ENCODE data around the gene AFAP1.
A peak's percentile ranks its signal among the peaks of the same experiment; 100 is the strongest.

Gene AFAP1

DNA sequence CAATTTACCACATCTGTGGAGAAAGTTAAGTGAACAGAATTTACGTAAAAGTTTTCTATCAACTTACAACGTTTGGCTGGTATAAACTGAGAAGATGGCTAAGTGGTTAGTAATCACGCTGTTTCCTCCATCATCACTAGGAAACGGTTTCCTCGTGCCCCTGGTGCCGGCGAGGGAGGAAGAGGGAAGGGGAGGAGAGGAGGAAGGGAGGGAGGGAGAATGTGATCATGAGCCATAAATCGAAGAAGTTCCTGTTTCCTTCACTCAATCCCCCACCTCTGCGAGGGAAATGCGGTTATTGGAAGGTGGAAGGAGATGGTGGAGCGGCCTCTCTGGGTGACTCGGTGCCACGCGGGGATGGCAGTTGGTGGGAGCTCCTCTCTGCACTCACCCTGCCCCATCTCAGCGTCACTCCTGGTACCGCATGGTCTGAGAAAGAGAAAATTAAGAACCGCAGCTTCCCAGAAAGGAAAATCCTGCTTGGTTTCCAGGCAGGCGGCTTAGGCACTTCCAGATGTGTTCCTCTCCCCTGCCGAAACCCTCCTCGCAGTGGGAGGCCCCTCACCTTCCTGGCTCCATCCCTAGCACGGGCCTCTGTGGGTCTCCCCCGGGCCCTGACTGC, 216.8 kb downstream of the AFAP1 start:
- DNase-seq (ENCODE audit: low read depth in 2 of 2, low spot score in 1 of 2): no peak

GRCh38 chr4:7721984-7722551, 217.6 kb downstream of the AFAP1 start:
- no peak for DNase-seq (ENCODE audit: low read depth in 2 of 2, low spot score in 1 of 2)

DNA sequence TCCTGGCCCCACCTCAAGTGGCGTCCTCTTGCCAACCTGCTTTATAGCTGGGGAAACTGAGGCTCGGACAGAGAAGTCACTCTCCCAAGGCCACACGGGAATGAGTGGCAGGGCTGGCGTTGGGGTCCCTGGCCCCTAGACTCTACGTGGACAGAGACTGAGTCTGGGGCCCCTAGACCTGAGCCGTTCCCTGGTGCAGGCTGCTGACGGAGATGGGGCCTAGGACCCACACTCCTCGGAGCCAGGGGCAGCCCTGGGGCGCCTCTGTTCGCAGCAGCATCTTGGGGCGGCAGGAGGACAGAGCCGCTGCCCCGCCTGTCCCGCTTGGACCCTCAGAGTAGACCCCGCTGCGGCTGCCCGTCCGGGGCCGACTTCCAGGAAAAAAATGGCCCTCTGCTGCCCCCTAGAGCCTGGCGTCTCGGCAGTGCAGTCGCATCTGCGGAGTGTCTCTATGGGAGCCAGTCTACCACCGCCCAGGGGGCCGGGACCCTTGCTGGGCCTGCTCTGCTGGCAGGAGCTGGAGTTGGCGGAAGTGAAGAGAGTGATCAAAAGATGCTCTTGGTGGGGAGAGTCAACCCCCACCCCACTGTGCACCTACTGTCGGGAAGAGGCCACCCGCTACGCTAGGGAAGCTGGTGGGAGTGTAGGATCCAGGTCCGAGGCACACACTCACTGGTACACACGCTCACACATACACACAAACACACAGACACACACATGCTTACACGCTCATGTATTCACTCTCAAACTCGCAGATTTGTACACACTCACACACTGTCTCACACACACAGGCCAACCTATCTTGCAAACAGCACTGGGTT, 220.1 kb downstream of the AFAP1 start:
- DNase-seq (ENCODE audit: low read depth in 2 of 2, low spot score in 1 of 2): peak; percentile 27 to 41

- no peak for DNase-seq (ENCODE audit: low read depth in 2 of 2, low spot score in 1 of 2)
These were observed 221.6 kb downstream of the AFAP1 start for GRCh38 chr4:7717946-7718490.

- DNase-seq (ENCODE audit: low read depth in 2 of 2, low spot score in 1 of 2): no peak
These were observed 222.5 kb downstream of the AFAP1 start for GRCh38 chr4:7717161-7717560.

DNA sequence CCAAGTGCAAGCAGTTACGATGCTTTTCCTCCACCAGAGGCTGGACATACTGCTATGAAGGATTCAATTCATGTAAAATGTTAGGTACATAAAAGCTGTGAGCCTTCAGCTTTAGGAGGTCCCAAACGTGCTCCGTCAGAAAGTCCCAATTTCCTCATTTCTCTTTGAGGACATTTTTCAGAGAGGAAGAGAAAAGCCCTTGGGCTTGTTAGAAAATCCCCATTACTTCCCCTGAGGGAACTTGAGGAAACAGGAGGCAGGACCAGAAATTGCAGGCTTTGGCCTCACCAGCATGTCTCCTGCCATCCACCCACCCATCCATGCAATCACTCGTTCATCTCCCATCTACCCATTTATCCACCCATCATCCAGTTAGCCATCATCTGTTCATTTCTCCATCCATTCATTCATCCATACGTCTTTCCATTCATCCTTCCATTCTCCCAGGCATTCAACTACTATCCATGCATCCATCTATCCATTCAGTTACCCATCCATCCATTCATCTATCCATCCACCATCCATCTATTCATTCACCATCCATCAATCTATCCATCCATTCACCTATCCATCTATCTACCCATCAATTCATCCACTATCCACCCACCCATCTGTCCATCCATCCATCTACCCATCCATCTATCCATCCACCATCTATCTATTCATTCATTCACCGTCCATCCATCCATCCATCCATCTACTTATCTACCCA, 223.5 kb downstream of the AFAP1 start:
- no peak for DNase-seq (ENCODE audit: low read depth in 2 of 2, low spot score in 1 of 2)

DNA sequence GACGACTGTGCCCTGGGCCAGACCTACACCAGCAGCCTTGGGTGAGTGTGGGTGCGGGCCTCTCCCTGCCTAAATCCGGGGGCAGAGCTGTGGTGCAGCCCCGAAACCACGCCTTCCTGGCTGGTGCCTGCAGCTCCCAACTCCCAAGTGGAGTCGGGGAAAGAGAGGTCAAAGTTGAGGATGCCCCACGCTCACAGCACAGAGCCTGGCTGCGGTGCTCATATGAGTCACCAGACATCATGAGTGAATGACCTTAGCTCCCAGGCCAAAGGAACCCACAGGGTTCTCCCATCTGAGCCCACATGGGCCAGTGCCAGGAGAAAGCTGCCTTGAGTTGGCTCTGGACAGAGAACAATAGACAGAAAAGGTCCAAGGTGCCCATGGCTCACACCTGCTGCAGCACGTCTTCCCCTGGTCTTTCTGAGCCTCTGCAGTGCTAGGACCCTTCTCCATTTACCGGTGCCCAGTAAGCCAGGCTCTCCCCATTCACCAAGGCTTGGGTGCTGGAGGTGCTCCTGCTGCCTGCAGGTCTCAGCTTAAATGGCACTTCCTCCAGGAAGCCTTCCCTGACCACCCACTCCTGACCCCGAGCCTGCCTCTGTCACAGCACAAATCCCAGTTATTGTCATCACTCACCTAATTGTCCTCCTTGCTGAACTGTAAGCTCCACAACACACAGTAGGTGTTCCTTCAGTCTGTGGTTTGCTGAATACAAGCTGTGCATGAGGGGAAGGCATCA, 224.2 kb downstream of the AFAP1 start:
- DNase-seq (ENCODE audit: low read depth in 2 of 2, low spot score in 1 of 2): no peak

- DNase-seq (ENCODE audit: low read depth in 2 of 2, low spot score in 1 of 2): no peak
These were observed 224.9 kb downstream of the AFAP1 start for GRCh38 chr4:7714738-7715137.

DNA sequence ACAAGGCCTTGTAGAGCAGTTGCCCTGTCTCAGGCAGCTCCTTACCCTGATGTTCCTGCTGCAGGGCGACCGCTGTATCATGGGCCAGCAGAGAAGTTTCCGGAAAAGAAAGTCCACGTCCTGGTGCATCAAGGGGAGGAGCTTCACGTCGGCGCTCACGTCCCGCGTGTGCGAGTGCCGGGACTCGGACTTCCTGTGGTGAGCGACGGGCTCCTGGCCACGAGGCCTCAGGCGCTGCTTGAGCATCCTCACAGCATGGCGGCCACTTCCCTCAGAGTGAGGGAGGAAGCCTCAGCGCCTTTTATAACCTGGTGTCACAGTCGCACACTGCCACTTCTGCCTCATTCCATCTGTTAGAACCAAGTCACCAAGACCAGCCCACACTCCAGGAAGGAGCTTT, 225.5 kb downstream of the AFAP1 start:
- no peak for DNase-seq (ENCODE audit: low read depth in 2 of 2, low spot score in 1 of 2)

GRCh38 chr4:7713757-7714156, 225.9 kb downstream of the AFAP1 start:
- no peak for DNase-seq (ENCODE audit: low read depth in 2 of 2, low spot score in 1 of 2)

- no peak for DNase-seq (ENCODE audit: low read depth in 2 of 2, low spot score in 1 of 2)
These were observed 227.5 kb downstream of the AFAP1 start for GRCh38 chr4:7712021-7712671.

DNA sequence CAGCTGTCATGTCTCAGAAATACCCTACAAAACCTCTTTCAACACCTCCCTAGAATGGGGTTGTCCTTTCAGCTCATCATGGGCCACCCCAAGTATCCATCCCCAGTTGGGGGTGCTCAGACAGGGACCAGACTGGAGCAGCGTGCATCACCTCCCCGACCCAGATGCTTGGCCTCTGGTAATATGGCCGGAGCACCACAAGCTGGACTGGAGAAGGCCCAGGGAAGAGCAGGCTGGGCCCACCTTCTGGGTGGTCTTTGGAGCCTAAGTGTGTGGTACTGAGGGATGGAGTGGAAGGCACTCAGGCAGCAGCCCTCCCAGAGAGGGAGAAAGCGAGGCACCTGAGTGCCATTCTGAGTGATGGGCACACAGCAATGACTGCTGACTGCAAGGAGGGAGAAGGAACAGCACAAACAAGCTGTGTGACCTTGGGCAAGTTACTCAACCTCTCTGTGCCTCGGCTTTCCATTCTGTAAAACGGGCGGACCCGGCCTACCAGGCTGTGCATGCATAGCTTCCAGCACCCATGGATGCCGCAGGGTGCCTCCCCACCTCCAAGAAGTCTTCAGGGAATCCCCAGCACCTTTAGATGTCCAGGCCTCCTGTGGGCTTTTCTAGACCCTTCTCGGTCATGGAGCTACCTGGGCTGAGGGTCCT, 228.2 kb downstream of the AFAP1 start:
- DNase-seq (ENCODE audit: low read depth in 2 of 2, low spot score in 1 of 2): no peak

- DNase-seq (ENCODE audit: low read depth in 2 of 2, low spot score in 1 of 2): no peak
These were observed 228.9 kb downstream of the AFAP1 start for GRCh38 chr4:7710576-7711306.

DNA sequence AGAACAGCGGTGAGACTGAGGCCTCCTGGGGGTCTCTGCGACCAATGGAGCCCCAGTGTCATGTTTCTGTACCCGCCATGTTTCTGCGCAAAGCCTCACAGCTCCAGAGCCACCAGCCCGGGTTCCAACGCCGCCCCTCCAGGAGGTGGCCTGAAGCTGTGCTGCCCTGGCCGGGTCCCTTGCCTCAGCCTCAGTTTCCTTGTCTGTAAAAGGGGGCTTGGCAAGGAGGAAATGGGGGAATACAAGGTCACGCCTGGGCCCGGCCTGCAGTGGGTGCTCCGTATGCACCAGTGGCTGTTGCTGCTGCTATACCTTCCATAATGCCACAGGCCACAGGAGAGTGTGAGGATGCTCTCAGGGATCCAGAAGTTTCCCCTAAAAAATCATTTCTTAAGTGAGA, 229.5 kb downstream of the AFAP1 start:
- DNase-seq (ENCODE audit: low read depth in 2 of 2, low spot score in 1 of 2): no peak

DNA sequence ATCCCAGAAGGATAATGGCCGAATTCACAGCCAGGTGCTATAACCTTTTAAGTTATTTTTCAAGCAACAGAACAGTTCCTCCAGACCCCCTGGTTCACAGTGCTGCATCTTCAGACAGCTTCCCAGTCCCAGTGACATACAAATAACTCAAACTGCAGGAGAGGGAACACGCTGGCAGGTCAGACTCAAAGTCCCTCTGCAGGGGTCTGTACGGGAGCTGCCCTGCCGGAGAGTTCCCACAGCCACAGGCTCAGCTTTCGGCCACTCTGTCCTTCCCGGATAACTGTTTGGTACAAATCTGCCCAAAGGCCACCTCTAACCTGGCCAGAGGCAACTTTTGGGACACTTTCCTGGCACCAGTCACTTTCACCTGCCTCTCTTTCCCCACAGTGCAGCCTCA, 230.2 kb downstream of the AFAP1 start:
- no peak for DNase-seq (ENCODE audit: low read depth in 2 of 2, low spot score in 1 of 2)

- no peak for DNase-seq (ENCODE audit: low read depth in 2 of 2, low spot score in 1 of 2)
These were observed 230.7 kb downstream of the AFAP1 start for GRCh38 chr4:7708981-7709380.

Data from stimulated activated CD8-positive, alpha-beta memory T cell treated with anti-CD3 and anti-CD28 coated beads, Interleukin-4, amount 100 ng/mL, for 4 hours (primary cell).